ENCODE data around the gene FERMT3.

The FERMT3 gene

GRCh38 chr11:64248578-64248977 is 42.1 kb downstream of the FERMT3 start:
- Histone ChIP-seq H3K36me3 (peaks cover 21% of the 10 kb centered on the region), H3K4me3 (ENCODE audit: low read depth, low read length) (no peak overlapping the region), H3K27me3 (ENCODE audit: insufficient read depth, low read depth, severe bottlenecking) (no peaks in the 10 kb centered on the region), H3K27ac (peak overlapping the region; percentile 81), H3K9me3 (ENCODE audit: severe bottlenecking) (no peaks in the 10 kb centered on the region)
- peak; percentile 54 for DNase-seq
- no peak for TF ChIP-seq CTCF (IDR thresholded peaks at IDR 0.05; ENCODE audit: low read depth, low read length)

- no peak overlapping the region for H3K4me3 ChIP-seq (ENCODE audit: low read depth, low read length)
- no peak for TF ChIP-seq CTCF (IDR thresholded peaks at IDR 0.05; ENCODE audit: low read depth, low read length)
Observed at GRCh38 chr11:64249038-64249437, 42.5 kb downstream of the FERMT3 start.

GRCh38 chr11:64249563-64250414 is 43.3 kb downstream of the FERMT3 start:
- Histone ChIP-seq H3K36me3 (peaks cover 13% of the 10 kb centered on the region), H3K4me3 (ENCODE audit: low read depth, low read length) (no peak overlapping the region), H3K27me3 (ENCODE audit: insufficient read depth, low read depth, severe bottlenecking) (no peaks in the 10 kb centered on the region), H3K27ac (peak overlapping the region; percentile 44), H3K9me3 (ENCODE audit: severe bottlenecking) (no peaks in the 10 kb centered on the region)
- no peak for DNase-seq
- TF ChIP-seq CTCF (IDR thresholded peaks at IDR 0.05; ENCODE audit: low read depth, low read length): no peak

More at GRCh38 chr11:64249038-64249437, 42.5 kb downstream of the FERMT3 start:
- no peak for DNase-seq
- Histone ChIP-seq H3K36me3 (peaks cover 18% of the 10 kb centered on the region), H3K27ac (peak overlapping the region; percentile 44), H3K27me3 (ENCODE audit: insufficient read depth, low read depth, severe bottlenecking) (no peaks in the 10 kb centered on the region), H3K9me3 (ENCODE audit: severe bottlenecking) (no peaks in the 10 kb centered on the region)

- peaks cover 14% of the 10 kb centered on the region for H3K36me3 ChIP-seq
- no peak for TF ChIP-seq CTCF (IDR thresholded peaks at IDR 0.05; ENCODE audit: low read depth, low read length)
- H3K4me3 ChIP-seq (ENCODE audit: low read depth, low read length): peak overlapping the region; percentile 59
- DNase-seq: no peak
- H3K27me3 ChIP-seq (ENCODE audit: insufficient read depth, low read depth, severe bottlenecking): no peaks in the 10 kb centered on the region
- H3K9me3 ChIP-seq (ENCODE audit: severe bottlenecking): no peaks in the 10 kb centered on the region
- peak overlapping the region; percentile 73 for H3K27ac ChIP-seq
Observed at GRCh38 chr11:64250415-64251015, 44.0 kb downstream of the FERMT3 start.

GRCh38 chr11:64251016-64251752 is 44.7 kb downstream of the FERMT3 start, which contains the start of gene PLCB3:
PLCB3 (plus strand) TSS chr11:64251530; CDS start chr11:64251650, 120 bp downstream.
- Histone ChIP-seq H3K36me3 (peaks cover 16% of the 10 kb centered on the region), H3K27me3 (ENCODE audit: insufficient read depth, low read depth, severe bottlenecking) (no peaks in the 10 kb centered on the region), H3K27ac (peak within 1 kb of the TSS; percentile 73), H3K9me3 (ENCODE audit: severe bottlenecking) (no peaks in the 10 kb centered on the region), H3K4me3 (ENCODE audit: low read depth, low read length) (peak within 1 kb of the TSS; percentile 78)
- TF ChIP-seq CTCF (IDR thresholded peaks at IDR 0.05; ENCODE audit: low read depth, low read length): peak; percentile 48; the same call in 1 of the 2 replicates
- DNase-seq: peak; percentile 66

All from WERI-Rb-1 (cell line).